A204.1 (cell line): ENCODE data around the gene CADPS.

Experiments used
- FAIRE-seq: peaks from 2 replicates; lab custom pipeline; 2012; peaks lifted over from hg19 to GRCh38; lab: Jason Lieb, UNC

Gene CADPS

GRCh38 chr3:62732183-62732904 lies 142.9 kb downstream of the CADPS start:
- no peak for FAIRE-seq

- no peak for FAIRE-seq
Observed at GRCh38 chr3:62727981-62728380, 147.2 kb downstream of the CADPS start.

GRCh38 chr3:62727536-62727935 lies 147.7 kb downstream of the CADPS start:
- FAIRE-seq: no peak

GRCh38 chr3:62724503-62724902 lies 150.7 kb downstream of the CADPS start:
- no peak for FAIRE-seq

GRCh38 chr3:62723914-62724217 lies 151.3 kb downstream of the CADPS start:
- no peak for FAIRE-seq

GRCh38 chr3:62723166-62723913 lies 151.9 kb downstream of the CADPS start:
- no peak for FAIRE-seq

- FAIRE-seq: no peak
Observed at GRCh38 chr3:62722344-62722743, 152.9 kb downstream of the CADPS start.

- no peak for FAIRE-seq
Observed at GRCh38 chr3:62718515-62719320, 156.5 kb downstream of the CADPS start.

- no peak for FAIRE-seq
Observed at GRCh38 chr3:62718011-62718410, 157.2 kb downstream of the CADPS start.

GRCh38 chr3:62712746-62713145 lies 162.5 kb downstream of the CADPS start:
- FAIRE-seq: no peak

- no peak for FAIRE-seq
Observed at GRCh38 chr3:62710751-62711150, 164.5 kb downstream of the CADPS start.

- no peak for FAIRE-seq
Observed at GRCh38 chr3:62708638-62709373, 166.4 kb downstream of the CADPS start.

GRCh38 chr3:62705721-62706120 lies 169.5 kb downstream of the CADPS start:
- FAIRE-seq: no peak

GRCh38 chr3:62703451-62704167 lies 171.6 kb downstream of the CADPS start:
- no peak for FAIRE-seq

- no peak for FAIRE-seq
Observed at GRCh38 chr3:62700357-62700756, 174.9 kb downstream of the CADPS start.

- FAIRE-seq: no peak
Observed at GRCh38 chr3:62699728-62700127, 175.5 kb downstream of the CADPS start.

- FAIRE-seq: no peak
Observed at GRCh38 chr3:62696011-62696410, 179.2 kb downstream of the CADPS start.

- FAIRE-seq: no peak
Observed at GRCh38 chr3:62688812-62689211, 186.4 kb downstream of the CADPS start.

- FAIRE-seq: no peak
Observed at GRCh38 chr3:62688050-62688449, 187.2 kb downstream of the CADPS start.

- FAIRE-seq: no peak
Observed at GRCh38 chr3:62686503-62687294, 188.5 kb downstream of the CADPS start.

GRCh38 chr3:62682826-62683225 lies 192.4 kb downstream of the CADPS start:
- FAIRE-seq: no peak
